Panc1 (cell line): ENCODE data around the gene AKT1S1. TPM values are rescaled to one million over a fixed set of nuclear protein-coding genes. Genes with fewer than 3 reads are reported as not detected.

Source experiments
- ATAC-seq: fragments of 200-7000 bp; cut with Tn5 transposase; 2 replicates; pipeline ENCODE4 v1.9.1; 2020; ENCODE audit warnings: mild to moderate bottlenecking, moderate library complexity
- BruUV-seq: library from RNA; stranded (reverse); fragments of 400-500 nt; replicated peaks from 2 replicates; lab custom pipeline; 2021; lab: Mats Ljungman, UMichigan
- CTCF ChIA-PET: fragments of 300-600 bp; sonication (Branson Sonifier 250); formaldehyde crosslinking; loops from one replicate; lab custom pipeline; 2022; ENCODE audit warnings: antibody characterized with exemption; lab: Charles Lee
- POLR2A ChIA-PET: fragments of 300-600 bp; sonication (Branson Sonifier 250); formaldehyde crosslinking; loops from one replicate; lab custom pipeline; 2022; ENCODE audit warnings: antibody characterized with exemption; lab: Charles Lee
- DNase-seq: peaks from one replicate; pipeline ENCODE4 v3.0.0-alpha.2; 2010; ENCODE audit warnings: low read depth, low spot score
- H3K27ac ChIP-seq: 2 replicates; pipeline ENCODE4 v1.5.1; 2011; ENCODE audit warnings: mild to moderate bottlenecking, low read length, inconsistent platforms
- H3K27me3 ChIP-seq: fragments of 200-500 bp; sonication (Bioruptor generic); 2 replicates; pipeline ENCODE4 v1.6.0; 2014; ENCODE audit warnings: low read length, inconsistent platforms; ENCODE audit not compliant: control insufficient read depth, insufficient read depth
- H3K36me3 ChIP-seq: fragments of 200-500 bp; sonication (Bioruptor generic); 2 replicates; pipeline ENCODE4 v1.5.1; 2014; ENCODE audit warnings: inconsistent platforms, mild to moderate bottlenecking, low read length, moderate library complexity; ENCODE audit not compliant: control insufficient read depth, insufficient read depth
- H3K4me1 ChIP-seq: 2 replicates; pipeline ENCODE4 v1.5.1; 2011; ENCODE audit warnings: inconsistent platforms, mild to moderate bottlenecking, low read length, moderate library complexity; ENCODE audit not compliant: control insufficient read depth, insufficient read depth
- H3K4me3 ChIP-seq, 2 experiments: 2 replicates each; pipeline ENCODE4 v1.5.1; 2011 to 2012; ENCODE audit warnings: low read depth in 2 of 2, low read length in 2 of 2, mild to moderate bottlenecking in 2 of 2, inconsistent platforms in 1 of 2, moderate library complexity in 1 of 2
- H3K9me3 ChIP-seq: fragments of 200-500 bp; sonication (Bioruptor generic); 2 replicates; pipeline ENCODE4 v1.5.1; 2014; ENCODE audit warnings: low read depth, mild to moderate bottlenecking, inconsistent platforms, low read length, moderate library complexity; ENCODE audit not compliant: control insufficient read depth, insufficient read depth
- POLR2AphosphoS5 ChIP-seq: IDR thresholded peaks from 2 replicates; pipeline ENCODE4 v1.6.1; 2012; ENCODE audit warnings: mild to moderate bottlenecking, low read depth, low read length, moderate library complexity
- SIN3A ChIP-seq: IDR thresholded peaks from 2 replicates; pipeline ENCODE4 v1.6.1; 2012; ENCODE audit warnings: low read depth, mild to moderate bottlenecking, low read length, moderate library complexity, borderline replicate concordance; ENCODE audit not compliant: insufficient read depth
- TCF7L2 ChIP-seq: IDR thresholded peaks from 2 replicates; pipeline ENCODE4 v1.6.1; 2011; ENCODE audit warnings: mild to moderate bottlenecking, low read depth, low read length, inconsistent platforms
- in situ Hi-C: cut with HindIII; loops from 2 replicates; pipeline ENCODE4 v1.10.0; 2016; ENCODE audit warnings: low sequenced_read_pairs, low pct_unique_long_range_greater_than_20kb
- intact Hi-C: fragments of 100-400 bp; cut with micrococcal nuclease; formaldehyde crosslinking; loops from one replicate; pipeline ENCODE4 v1.10.0; 2022; ENCODE audit not compliant: unreplicated experiment
- total RNA-seq: library from RNA; stranded (reverse); gene quantifications from one replicate; pipeline ENCODE4 v1.2.1, GENCODE V29; 2021; ENCODE audit not compliant: unreplicated experiment
- TF ChIP-seq, protein P1 (sequence below): fragments of 450-650 bp; IDR thresholded peaks from 2 replicates; pipeline ENCODE4 v1.5.1; 2017; ENCODE audit warnings: mild to moderate bottlenecking
- TF ChIP-seq, protein P2 (sequence below), 2 experiments: IDR thresholded peaks; 2 replicates each; pipeline ENCODE4 v1.6.1; 2011 to 2012; ENCODE audit warnings: low read depth in 2 of 2, control low read depth in 1 of 2, low read length in 1 of 2, mild to moderate bottlenecking in 1 of 2, moderate library complexity in 1 of 2; ENCODE audit not compliant: insufficient read depth in 1 of 2

Gene AKT1S1
- total RNA-seq, 1 experiment from 2014 or later: 92.8 TPM

GRCh38 chr19:49874503-49875157, 2.5 kb downstream of the AKT1S1 start:
- ChIA-PET CTCF (no interaction called here), POLR2A (interaction anchor here (0.6 kb wide), 1 partner anchor 32 kb away, joined by 6 read pairs; no protein-coding TSS in a partner anchor)
- Histone ChIP-seq H3K27me3 (no peaks in the 10 kb centered on the region), H3K36me3 (peaks cover 5% of the 10 kb centered on the region; the same call in 1 of the 2 replicates), H3K27ac (peak overlapping the region; percentile 98), H3K9me3 (no peaks in the 10 kb centered on the region), H3K4me1 (peaks cover 29% of the 10 kb centered on the region), H3K4me3 (peak overlapping the region; percentile 89 to 93)
- TF ChIP-seq POLR2AphosphoS5: no peak
- TF ChIP-seq, protein P1, sequence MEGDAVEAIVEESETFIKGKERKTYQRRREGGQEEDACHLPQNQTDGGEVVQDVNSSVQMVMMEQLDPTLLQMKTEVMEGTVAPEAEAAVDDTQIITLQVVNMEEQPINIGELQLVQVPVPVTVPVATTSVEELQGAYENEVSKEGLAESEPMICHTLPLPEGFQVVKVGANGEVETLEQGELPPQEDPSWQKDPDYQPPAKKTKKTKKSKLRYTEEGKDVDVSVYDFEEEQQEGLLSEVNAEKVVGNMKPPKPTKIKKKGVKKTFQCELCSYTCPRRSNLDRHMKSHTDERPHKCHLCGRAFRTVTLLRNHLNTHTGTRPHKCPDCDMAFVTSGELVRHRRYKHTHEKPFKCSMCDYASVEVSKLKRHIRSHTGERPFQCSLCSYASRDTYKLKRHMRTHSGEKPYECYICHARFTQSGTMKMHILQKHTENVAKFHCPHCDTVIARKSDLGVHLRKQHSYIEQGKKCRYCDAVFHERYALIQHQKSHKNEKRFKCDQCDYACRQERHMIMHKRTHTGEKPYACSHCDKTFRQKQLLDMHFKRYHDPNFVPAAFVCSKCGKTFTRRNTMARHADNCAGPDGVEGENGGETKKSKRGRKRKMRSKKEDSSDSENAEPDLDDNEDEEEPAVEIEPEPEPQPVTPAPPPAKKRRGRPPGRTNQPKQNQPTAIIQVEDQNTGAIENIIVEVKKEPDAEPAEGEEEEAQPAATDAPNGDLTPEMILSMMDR: no peak
- TF ChIP-seq SIN3A: no peak
- TF ChIP-seq, protein P2, sequence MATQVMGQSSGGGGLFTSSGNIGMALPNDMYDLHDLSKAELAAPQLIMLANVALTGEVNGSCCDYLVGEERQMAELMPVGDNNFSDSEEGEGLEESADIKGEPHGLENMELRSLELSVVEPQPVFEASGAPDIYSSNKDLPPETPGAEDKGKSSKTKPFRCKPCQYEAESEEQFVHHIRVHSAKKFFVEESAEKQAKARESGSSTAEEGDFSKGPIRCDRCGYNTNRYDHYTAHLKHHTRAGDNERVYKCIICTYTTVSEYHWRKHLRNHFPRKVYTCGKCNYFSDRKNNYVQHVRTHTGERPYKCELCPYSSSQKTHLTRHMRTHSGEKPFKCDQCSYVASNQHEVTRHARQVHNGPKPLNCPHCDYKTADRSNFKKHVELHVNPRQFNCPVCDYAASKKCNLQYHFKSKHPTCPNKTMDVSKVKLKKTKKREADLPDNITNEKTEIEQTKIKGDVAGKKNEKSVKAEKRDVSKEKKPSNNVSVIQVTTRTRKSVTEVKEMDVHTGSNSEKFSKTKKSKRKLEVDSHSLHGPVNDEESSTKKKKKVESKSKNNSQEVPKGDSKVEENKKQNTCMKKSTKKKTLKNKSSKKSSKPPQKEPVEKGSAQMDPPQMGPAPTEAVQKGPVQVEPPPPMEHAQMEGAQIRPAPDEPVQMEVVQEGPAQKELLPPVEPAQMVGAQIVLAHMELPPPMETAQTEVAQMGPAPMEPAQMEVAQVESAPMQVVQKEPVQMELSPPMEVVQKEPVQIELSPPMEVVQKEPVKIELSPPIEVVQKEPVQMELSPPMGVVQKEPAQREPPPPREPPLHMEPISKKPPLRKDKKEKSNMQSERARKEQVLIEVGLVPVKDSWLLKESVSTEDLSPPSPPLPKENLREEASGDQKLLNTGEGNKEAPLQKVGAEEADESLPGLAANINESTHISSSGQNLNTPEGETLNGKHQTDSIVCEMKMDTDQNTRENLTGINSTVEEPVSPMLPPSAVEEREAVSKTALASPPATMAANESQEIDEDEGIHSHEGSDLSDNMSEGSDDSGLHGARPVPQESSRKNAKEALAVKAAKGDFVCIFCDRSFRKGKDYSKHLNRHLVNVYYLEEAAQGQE (IDR thresholded peaks at IDR 0.05; ENCODE audit: insufficient read depth in 1 of 2, low read depth in 2 of 2, low read length in 1 of 2): no peak
- TF ChIP-seq TCF7L2: no peak
- in situ Hi-C loops: no loop called here
- ATAC-seq (no peak), DNase-seq (no peak)
- intact Hi-C loops: no loop called here
- BruUV-seq: no TSS peak

- H3K36me3 ChIP-seq: peaks cover 5% of the 10 kb centered on the region; the same call in 1 of the 2 replicates
- peak overlapping the region; percentile 98 for H3K27ac ChIP-seq
- H3K4me3 ChIP-seq: no peak overlapping the region
- intact Hi-C loops: no loop called here
- peaks cover 29% of the 10 kb centered on the region for H3K4me1 ChIP-seq
- no peak for ATAC-seq
- in situ Hi-C loops: no loop called here
- CTCF ChIA-PET: no interaction called here
- BruUV-seq: no TSS peak
- H3K9me3 ChIP-seq: no peaks in the 10 kb centered on the region
- POLR2A ChIA-PET: no interaction called here
- TF ChIP-seq TCF7L2: no peak
- no peaks in the 10 kb centered on the region for H3K27me3 ChIP-seq
- DNase-seq: no peak
Measured at GRCh38 chr19:49873834-49874233, 3.3 kb downstream of the AKT1S1 start.

GRCh38 chr19:49873129-49873521, 4.0 kb downstream of the AKT1S1 start:
- no peaks in the 10 kb centered on the region for H3K9me3 ChIP-seq
- H3K27me3 ChIP-seq: no peaks in the 10 kb centered on the region
- H3K4me3 ChIP-seq: no peak overlapping the region
- no TSS peak for BruUV-seq
- CTCF ChIA-PET: no interaction called here
- H3K36me3 ChIP-seq: peaks cover 5% of the 10 kb centered on the region; the same call in 1 of the 2 replicates
- intact Hi-C loops (no loop called here), in situ Hi-C loops (no loop called here)
- no peak overlapping the region for H3K27ac ChIP-seq
- no peak for ATAC-seq
- peaks cover 25% of the 10 kb centered on the region for H3K4me1 ChIP-seq
- POLR2A ChIA-PET: no interaction called here
- DNase-seq: no peak
- TF ChIP-seq POLR2AphosphoS5 (no peak), TCF7L2 (no peak)
- TF ChIP-seq, protein P1: no peak
